Measurements from ENCODE around the gene MZB1. TPM values are rescaled to one million over a fixed set of nuclear protein-coding genes. Genes with fewer than 3 reads are reported as not detected.
"Not testable (repeated sequence)": the region's sequence is repeated elsewhere in the genome, so short reads cannot be mapped to it uniquely, and the experiment has no call there.

The MZB1 gene
- total RNA-seq, 2 experiments from 2014 or later, result 19.0 to 19.9 TPM

DNA sequence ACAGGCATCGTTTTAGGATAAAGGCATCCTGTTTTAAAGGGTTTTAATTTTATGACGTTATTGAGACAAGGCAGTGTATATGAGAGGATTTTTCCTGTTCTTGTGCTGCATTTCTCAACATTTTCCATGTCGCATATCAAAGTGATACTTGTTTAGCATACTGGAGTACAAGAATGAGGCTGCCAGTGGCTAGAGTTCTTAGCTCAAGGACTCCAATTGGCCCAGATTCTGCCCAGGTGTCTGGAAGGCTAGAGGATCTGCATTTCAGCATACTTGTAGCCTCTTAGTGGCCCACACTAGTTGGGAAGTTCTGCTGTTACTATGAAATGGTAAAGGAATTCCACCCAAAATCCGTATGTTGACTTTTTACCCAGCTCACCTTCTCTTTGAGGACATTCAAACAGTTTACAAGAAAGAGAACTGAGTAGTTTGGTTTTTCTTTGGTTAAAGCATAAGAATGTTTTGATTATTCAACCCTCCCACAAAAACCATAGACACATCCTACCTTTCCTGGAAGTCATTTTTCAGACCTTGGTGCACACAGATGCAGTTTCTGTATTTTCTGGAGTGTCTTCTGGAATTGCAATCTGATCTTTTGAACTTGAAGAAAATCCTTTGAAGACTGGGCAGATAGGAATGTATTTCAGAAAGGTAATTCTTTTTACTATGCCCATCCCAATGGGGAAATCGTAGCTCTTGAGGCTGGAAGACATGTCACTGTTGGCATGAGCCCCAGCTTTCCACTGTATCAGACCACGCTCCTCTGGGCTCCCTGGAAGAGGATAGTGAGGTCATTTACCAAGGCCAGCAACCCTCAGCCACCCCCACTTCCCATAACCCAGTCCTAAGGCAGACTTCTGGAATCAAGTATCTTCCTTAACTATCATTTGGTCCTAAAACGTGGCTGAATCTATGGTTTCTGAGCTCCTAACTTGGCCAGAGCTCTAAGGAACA lies 18.0 kb downstream of the MZB1 start:
- no peaks in the 10 kb centered on the region for H3K27me3 Mint-ChIP-seq (ENCODE audit: low read depth)
- no peak for DNase-seq
- H3K27ac Mint-ChIP-seq, result peak overlapping the region; percentile 58
- peak; percentile 41 for ATAC-seq
- no peak overlapping the region for H3K4me3 Mint-ChIP-seq
- ChIA-PET CTCF (interaction anchor here (0.9 to 2.2 kb wide), 5 partner anchors 16 to 109 kb away, joined by 3 to 7 read pairs (median 3); partner anchors contain the start of gene PAIP2), POLR2A (interaction anchor here (1.0 kb wide), 1 partner anchor 15 kb away, joined by 3 read pairs; no protein-coding TSS in a partner anchor)
- peaks cover 24% of the 10 kb centered on the region for H3K4me1 Mint-ChIP-seq (ENCODE audit: low read depth)
- peaks cover 32% of the 10 kb centered on the region for H3K36me3 Mint-ChIP-seq (ENCODE audit: low read depth)
- no peaks in the 10 kb centered on the region for H3K9me3 Mint-ChIP-seq (ENCODE audit: insufficient read depth)

DNA sequence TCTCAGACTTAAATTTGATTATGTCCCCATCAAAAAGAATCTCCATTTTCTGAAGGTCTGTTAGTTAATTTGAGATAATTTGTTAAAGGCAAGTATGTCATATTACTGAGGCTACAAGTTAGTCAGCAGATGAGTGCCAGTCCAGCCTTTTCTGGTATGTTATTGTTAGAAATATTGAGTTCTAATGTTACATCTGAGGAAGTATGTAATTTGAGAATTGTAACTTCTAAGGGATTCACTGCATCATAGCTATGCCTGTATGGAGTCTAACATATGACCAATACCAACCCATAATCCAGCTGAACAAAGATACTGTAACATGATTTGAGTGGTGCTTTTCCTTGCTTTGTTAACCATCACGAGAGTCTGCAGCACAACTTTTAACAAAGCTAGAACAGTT lies 20.5 kb downstream of the MZB1 start:
- Mint-ChIP-seq H3K4me3 (no peak overlapping the region), H3K9me3 (ENCODE audit: insufficient read depth) (no peaks in the 10 kb centered on the region), H3K36me3 (ENCODE audit: low read depth) (peaks cover 42% of the 10 kb centered on the region), H3K27me3 (ENCODE audit: low read depth) (no peaks in the 10 kb centered on the region), H3K27ac (no peak overlapping the region), H3K4me1 (ENCODE audit: low read depth) (peaks cover 24% of the 10 kb centered on the region)
- DNase-seq (no peak), ATAC-seq (no peak)
- CTCF ChIA-PET, result interaction anchor here (0.7 to 2.5 kb wide), 11 partner anchors 9 to 580 kb away, joined by 3 to 12 read pairs (median 3); partner anchors contain the start of genes MZB1 and PAIP2
- POLR2A ChIA-PET, result interaction anchor here (1.0 kb wide), 1 partner anchor 22 kb away, joined by 6 read pairs; no protein-coding TSS in a partner anchor

DNA sequence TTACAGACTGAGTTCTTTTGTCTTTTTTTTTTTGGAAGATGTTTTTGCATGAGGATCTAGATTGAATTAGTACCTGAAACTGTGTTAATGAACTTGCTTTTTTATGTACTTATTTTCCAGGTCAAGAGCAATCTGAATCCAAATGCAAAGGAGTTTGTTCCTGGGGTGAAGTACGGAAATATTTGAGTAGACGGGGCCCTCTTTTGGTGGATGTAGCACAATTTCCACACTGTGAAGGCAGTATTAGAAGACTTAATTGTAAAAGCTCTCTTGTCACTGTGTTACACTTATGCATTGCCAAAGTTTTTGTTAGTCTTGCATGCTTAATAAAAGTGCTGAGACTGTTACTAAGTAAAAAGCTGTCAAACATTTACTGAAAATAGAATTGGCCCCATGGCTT lies 21.1 kb downstream of the MZB1 start:
- CTCF ChIA-PET, result interaction anchor here (0.7 to 2.5 kb wide), 9 partner anchors 8 to 579 kb away, joined by 3 to 12 read pairs (median 3); partner anchors contain the start of genes MZB1 and PAIP2
- Mint-ChIP-seq H3K4me1 (ENCODE audit: low read depth) (peaks cover 24% of the 10 kb centered on the region), H3K9me3 (ENCODE audit: insufficient read depth) (no peaks in the 10 kb centered on the region), H3K27ac (no peak overlapping the region), H3K4me3 (no peak overlapping the region), H3K36me3 (ENCODE audit: low read depth) (peaks cover 45% of the 10 kb centered on the region), H3K27me3 (ENCODE audit: low read depth) (no peaks in the 10 kb centered on the region)
- POLR2A ChIA-PET, result no interaction called here
- ATAC-seq, result no peak
- no peak for DNase-seq

DNA sequence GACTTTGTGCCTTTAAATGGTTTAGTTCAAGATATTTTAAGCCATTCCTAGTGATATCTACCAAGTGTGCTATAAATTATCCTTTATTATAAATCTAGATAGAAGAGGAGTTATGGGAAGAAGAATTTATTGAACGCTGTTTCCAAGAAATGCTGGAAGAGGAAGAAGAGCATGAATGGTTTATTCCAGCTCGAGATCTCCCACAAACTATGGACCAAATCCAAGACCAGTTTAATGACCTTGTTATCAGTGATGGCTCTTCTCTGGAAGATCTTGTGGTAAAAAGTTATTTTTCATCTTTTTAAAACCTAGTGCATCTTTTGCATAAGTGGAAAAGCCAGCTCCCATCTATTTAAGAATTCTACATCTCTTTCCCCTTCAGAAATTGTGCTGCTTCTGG lies 25.2 kb downstream of the MZB1 start:
- ChIA-PET CTCF (no interaction called here), POLR2A (interaction anchor here (1.4 kb wide), 1 partner anchor 9 kb away, joined by 3 read pairs; no protein-coding TSS in a partner anchor)
- no peak for ATAC-seq
- Mint-ChIP-seq H3K4me1 (ENCODE audit: low read depth) (peaks cover 2% of the 10 kb centered on the region), H3K27me3 (ENCODE audit: low read depth) (no peaks in the 10 kb centered on the region), H3K27ac (no peak overlapping the region), H3K36me3 (ENCODE audit: low read depth) (peaks cover 46% of the 10 kb centered on the region), H3K9me3 (ENCODE audit: insufficient read depth) (no peaks in the 10 kb centered on the region), H3K4me3 (no peak overlapping the region)
- no peak for DNase-seq

DNA sequence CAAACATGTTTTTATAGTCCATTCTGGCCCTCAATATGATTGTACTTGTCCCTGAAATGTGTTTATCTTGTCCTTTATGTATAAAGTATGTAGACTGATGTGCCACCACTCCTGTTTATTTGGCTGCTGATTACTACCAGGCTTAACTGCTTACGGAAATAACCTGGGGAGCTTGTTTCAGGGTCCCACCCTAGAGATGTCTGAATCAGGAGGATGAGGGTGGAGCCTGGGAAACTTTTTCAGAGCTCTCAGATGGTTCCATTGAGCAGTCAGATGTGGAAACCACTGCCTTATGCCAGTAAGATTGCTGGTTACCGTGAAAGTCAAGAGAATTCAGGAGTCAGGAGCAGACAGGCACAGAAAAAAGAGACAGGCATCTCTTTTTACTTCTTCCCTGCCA lies 25.8 kb downstream of the MZB1 start:
- H3K27ac Mint-ChIP-seq, result no peak overlapping the region
- H3K36me3 Mint-ChIP-seq (ENCODE audit: low read depth), result peaks cover 44% of the 10 kb centered on the region
- POLR2A ChIA-PET, result no interaction called here

DNA sequence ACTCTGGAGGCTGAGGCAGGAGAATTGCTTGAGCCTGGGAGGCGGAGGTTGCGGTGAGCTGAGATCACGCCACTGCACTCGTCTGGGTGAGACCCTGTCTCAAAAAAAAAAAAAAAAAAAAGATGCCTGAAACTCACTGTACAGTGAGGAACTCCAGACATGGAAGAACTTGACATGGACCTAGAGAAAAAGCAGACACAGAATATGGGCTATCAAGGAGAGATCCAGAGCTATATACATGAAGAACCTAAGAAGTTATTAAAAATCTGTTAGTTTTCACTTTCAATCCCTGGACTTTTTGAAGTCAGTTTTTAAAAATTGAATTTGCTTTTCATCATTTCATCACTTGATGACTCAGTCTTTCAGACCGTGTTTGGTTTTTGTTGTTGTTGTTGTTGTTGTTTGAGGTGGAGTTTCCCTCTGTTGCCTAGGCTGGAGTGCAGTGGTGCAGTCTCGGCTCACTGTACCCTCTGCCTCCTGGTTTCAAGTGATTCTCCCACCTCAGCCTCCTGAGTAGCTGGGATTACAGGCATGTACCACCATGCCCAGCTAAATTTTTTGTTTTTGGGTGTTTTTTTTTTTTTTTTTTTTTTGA lies 27.8 kb downstream of the MZB1 start:
- CTCF ChIA-PET, result interaction anchor here (1.3 kb wide), 1 partner anchor 111 kb away, joined by 4 read pairs; no protein-coding TSS in a partner anchor
- Mint-ChIP-seq H3K27ac (no peak overlapping the region), H3K9me3 (ENCODE audit: insufficient read depth) (no peaks in the 10 kb centered on the region), H3K27me3 (ENCODE audit: low read depth) (no peaks in the 10 kb centered on the region), H3K4me1 (ENCODE audit: low read depth) (peaks cover 4% of the 10 kb centered on the region), H3K36me3 (ENCODE audit: low read depth) (peaks cover 53% of the 10 kb centered on the region), H3K4me3 (no peak overlapping the region)
- no peak for DNase-seq
- ATAC-seq, result no peak
- POLR2A ChIA-PET, result no interaction called here

More for the DNA sequence above, 25.8 kb downstream of the MZB1 start:
- DNase-seq, result no peak
- CTCF ChIA-PET, result interaction anchor here (1.2 kb wide), 1 partner anchor 27 kb away, joined by 4 read pairs; no protein-coding TSS in a partner anchor
- no peak for ATAC-seq
- no peaks in the 10 kb centered on the region for H3K9me3 Mint-ChIP-seq (ENCODE audit: insufficient read depth)
- no peaks in the 10 kb centered on the region for H3K27me3 Mint-ChIP-seq (ENCODE audit: low read depth)
- H3K4me3 Mint-ChIP-seq, result no peak overlapping the region
- H3K4me1 Mint-ChIP-seq (ENCODE audit: low read depth), result peaks cover 2% of the 10 kb centered on the region

DNA sequence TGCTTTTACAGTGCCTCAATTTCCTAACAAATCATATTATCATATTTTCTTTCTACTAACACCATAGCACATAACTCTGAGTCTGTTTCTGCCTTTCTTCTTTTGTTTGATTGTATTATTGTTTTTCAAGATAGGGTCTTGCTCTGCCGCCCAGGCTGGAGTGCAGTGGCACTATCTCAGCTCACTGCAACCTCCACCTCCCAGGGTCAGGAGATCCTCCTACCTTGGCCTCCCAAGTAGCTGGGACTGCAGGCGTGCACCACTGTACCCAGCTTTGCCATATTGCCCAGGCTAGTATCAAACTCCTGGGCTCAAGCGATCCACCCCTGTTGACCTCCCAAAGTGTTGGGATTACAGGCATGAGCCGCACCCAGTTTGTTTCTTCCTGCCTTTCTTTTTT lies 29.3 kb downstream of the MZB1 start:
- Mint-ChIP-seq H3K27me3 (ENCODE audit: low read depth) (no peaks in the 10 kb centered on the region), H3K27ac (no peak overlapping the region), H3K36me3 (ENCODE audit: low read depth) (peaks cover 46% of the 10 kb centered on the region), H3K9me3 (ENCODE audit: insufficient read depth) (no peaks in the 10 kb centered on the region), H3K4me1 (ENCODE audit: low read depth) (peaks cover 5% of the 10 kb centered on the region), H3K4me3 (no peak overlapping the region)
- ATAC-seq, result no peak
- DNase-seq, result no peak
- ChIA-PET CTCF (interaction anchor here (1.0 kb wide), 1 partner anchor 9 kb away, joined by 4 read pairs; no protein-coding TSS in a partner anchor), POLR2A (no interaction called here)

DNA sequence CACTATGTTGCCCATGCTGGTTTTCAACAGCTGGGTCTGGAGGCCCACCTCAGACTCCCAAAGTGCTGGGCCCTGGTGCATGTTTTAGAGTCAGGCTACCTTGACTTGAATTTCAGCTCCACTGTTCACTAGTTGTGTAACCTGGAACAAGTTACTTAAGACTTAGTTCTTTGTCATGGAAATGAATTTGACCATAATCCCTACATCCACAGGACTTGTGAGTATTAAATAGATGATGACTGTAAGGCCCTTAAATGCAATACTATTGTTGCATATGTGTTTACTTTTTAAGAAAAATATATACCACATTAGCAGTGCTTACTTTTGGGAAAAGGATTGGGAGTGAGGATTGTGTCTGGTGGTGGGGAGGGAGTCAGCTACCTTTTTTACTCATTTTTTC lies 31.6 kb downstream of the MZB1 start:
- POLR2A ChIA-PET, result interaction anchor here (1.8 kb wide), 1 partner anchor 16 kb away, joined by 4 read pairs; the partner anchor contains the start of gene PAIP2
- Mint-ChIP-seq H3K4me1 (ENCODE audit: low read depth) (peaks cover 5% of the 10 kb centered on the region), H3K27me3 (ENCODE audit: low read depth) (no peaks in the 10 kb centered on the region), H3K9me3 (ENCODE audit: insufficient read depth) (no peaks in the 10 kb centered on the region), H3K36me3 (ENCODE audit: low read depth) (peaks cover 40% of the 10 kb centered on the region), H3K4me3 (no peak overlapping the region), H3K27ac (no peak overlapping the region)
- ATAC-seq, result no peak
- CTCF ChIA-PET, result interaction anchor here (0.7 kb wide), 1 partner anchor 62 kb away, joined by 3 read pairs; no protein-coding TSS in a partner anchor
- no peak for DNase-seq

DNA sequence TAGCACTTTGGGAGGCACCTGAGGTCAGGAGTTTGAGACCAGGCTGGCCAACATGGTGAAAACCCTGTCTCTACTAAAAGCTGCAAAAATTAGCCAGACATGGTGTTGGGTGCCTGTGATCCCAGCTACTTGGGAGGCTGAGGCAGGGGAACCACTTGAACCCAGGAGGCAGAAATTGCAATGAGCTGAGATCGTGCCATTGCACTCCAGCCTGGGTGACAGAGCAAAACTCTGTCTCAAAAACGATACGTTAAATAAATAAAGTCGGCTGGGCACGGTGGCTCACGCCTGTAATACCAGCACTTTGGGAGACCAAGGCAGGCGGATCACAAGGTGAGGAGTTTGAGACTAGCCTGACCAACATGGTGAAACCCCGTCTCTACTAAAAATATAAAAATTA lies 33.8 kb downstream of the MZB1 start:
- CTCF ChIA-PET; H3K27me3 Mint-ChIP-seq (ENCODE audit: low read depth); H3K4me3 Mint-ChIP-seq; H3K9me3 Mint-ChIP-seq (ENCODE audit: insufficient read depth); H3K4me1 Mint-ChIP-seq (ENCODE audit: low read depth); H3K27ac Mint-ChIP-seq; DNase-seq; ATAC-seq: not testable (repeated sequence)
- peaks cover 38% of the 10 kb centered on the region for H3K36me3 Mint-ChIP-seq (ENCODE audit: low read depth)
- POLR2A ChIA-PET, result interaction anchor here (0.6 kb wide), 1 partner anchor 92 kb away, joined by 3 read pairs; no protein-coding TSS in a partner anchor

DNA sequence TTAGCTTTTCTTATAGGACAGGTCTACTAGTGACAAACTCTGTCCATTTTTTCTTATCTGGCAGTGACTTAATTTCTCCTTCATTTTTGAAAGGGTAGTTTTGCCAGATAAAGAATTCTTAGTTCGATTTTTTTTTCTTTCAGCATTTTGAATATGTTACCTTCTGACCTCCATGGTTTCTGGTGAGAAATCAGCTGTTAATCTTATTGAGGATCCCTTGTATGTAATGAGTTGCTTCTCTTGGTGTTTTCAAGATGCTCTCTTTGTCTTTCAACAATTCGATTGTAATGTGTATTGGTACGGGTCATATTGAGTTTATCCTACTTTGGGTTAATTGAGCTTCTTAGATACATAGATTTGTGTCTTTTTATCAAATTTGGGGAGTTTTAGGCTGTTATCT lies 35.5 kb downstream of the MZB1 start:
- ATAC-seq (no peak), DNase-seq (no peak)
- Mint-ChIP-seq H3K9me3 (ENCODE audit: insufficient read depth) (no peaks in the 10 kb centered on the region), H3K36me3 (ENCODE audit: low read depth) (peaks cover 33% of the 10 kb centered on the region), H3K4me3 (no peak overlapping the region), H3K27me3 (ENCODE audit: low read depth) (no peaks in the 10 kb centered on the region), H3K27ac (no peak overlapping the region), H3K4me1 (ENCODE audit: low read depth) (peaks cover 5% of the 10 kb centered on the region)
- ChIA-PET POLR2A (no interaction called here), CTCF (interaction anchor here (1.8 to 2.1 kb wide), 2 partner anchors 13 to 18 kb away, joined by 7 to 10 read pairs; partner anchors contain the start of gene PAIP2)

DNA sequence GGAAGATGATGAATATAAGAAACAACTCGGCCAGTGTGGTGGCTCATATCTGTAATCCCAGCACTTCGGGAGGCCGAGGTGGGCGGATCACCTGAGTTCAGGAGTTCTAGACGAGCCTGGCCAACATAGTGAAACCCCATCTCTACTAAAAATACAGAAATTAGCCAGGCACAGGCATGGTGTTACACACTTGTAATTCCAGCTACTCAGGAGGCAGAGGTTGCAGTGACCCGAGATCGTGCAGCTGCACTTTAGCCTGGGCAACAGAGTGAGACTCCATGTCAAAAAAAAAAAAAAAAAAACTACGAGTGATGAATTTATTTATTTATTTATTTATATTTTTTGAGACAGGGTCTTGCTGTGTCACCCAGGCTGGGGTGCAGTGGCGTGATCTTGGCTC lies 41.9 kb downstream of the MZB1 start:
- H3K4me3 Mint-ChIP-seq; DNase-seq; POLR2A ChIA-PET; ATAC-seq; H3K27ac Mint-ChIP-seq; H3K27me3 Mint-ChIP-seq (ENCODE audit: low read depth); H3K9me3 Mint-ChIP-seq (ENCODE audit: insufficient read depth): not testable (repeated sequence)
- H3K36me3 Mint-ChIP-seq (ENCODE audit: low read depth), result peaks cover 27% of the 10 kb centered on the region
- H3K4me1 Mint-ChIP-seq (ENCODE audit: low read depth), result peaks cover 26% of the 10 kb centered on the region
- CTCF ChIA-PET, result interaction anchor here (0.6 to 1.4 kb wide), 2 partner anchors 22 to 54 kb away, joined by 3 read pairs; no protein-coding TSS in a partner anchor

Data from activated CD8-positive, alpha-beta T cell treated with anti-CD3 and anti-CD28 coated beads, Interleukin-2, amount 10 ng/mL, durations not matched to agents 7 days and 5 days (primary cell).